Activated naive CD8-positive, alpha-beta T cell treated with anti-CD3 and anti-CD28 coated beads, Interleukin-2, amount 50 U/mL, for 24 hours (primary cell): ENCODE data around the gene ALKAL2.

Experiments used
- ATAC-seq: fragments of 150-1000 bp; cut with Tn5 transposase; one replicate; pipeline ENCODE4 v1.10.0; 2021
- DNase-seq: peaks from one replicate; pipeline ENCODE4 v3.0.0; 2021
- H3K27ac Mint-ChIP-seq: one replicate; pipeline ENCODE4 v1.8.0; 2021; ENCODE audit warnings: mild to moderate bottlenecking, mixed read lengths
- H3K27me3 Mint-ChIP-seq: one replicate; pipeline ENCODE4 v1.8.0; 2021; ENCODE audit warnings: mixed read lengths
- H3K36me3 Mint-ChIP-seq: one replicate; pipeline ENCODE4 v1.8.0; 2021; ENCODE audit warnings: low read depth, mixed read lengths
- H3K4me1 Mint-ChIP-seq: one replicate; pipeline ENCODE4 v1.8.0; 2021; ENCODE audit warnings: mixed read lengths
- H3K4me3 Mint-ChIP-seq: one replicate; pipeline ENCODE4 v1.8.0; 2021; ENCODE audit warnings: mild to moderate bottlenecking, moderate library complexity, mixed read lengths
- H3K9me3 Mint-ChIP-seq: one replicate; pipeline ENCODE4 v1.8.0; 2021; ENCODE audit warnings: mixed read lengths

Gene ALKAL2

DNA sequence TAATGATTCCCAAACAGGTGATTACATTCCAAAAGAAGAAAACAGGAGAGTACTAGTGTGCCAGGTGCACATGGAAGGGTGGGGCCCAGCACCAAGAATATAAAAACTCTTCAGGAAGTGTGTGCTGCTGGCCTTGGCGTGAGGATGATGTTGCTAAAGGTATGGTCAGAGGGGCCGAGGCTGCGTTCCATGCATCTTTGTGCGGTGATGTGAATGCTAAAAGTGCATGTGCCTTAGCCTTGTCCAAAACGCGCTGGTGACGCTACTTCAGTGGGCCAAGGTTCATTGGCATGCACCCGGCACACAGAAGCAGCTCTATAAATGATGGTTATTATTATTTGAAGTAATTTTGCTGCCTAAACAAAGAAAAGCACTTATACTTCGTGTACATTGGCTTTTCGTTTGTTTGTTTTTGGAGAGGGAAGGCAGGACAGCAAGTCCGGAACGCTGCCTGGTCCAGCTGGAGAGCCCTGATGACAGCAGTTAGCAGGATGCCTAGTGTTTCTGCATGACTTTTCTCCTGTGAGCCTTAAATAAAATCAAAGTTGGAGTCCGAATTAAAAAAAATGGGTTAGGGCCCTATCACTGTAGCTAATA lies 2.9 kb downstream of the ALKAL2 start:
- ATAC-seq (no peak), DNase-seq (no peak)
- Mint-ChIP-seq H3K9me3 (no peaks in the 10 kb centered on the region), H3K4me3 (no peak overlapping the region), H3K27me3 (peaks cover 26% of the 10 kb centered on the region), H3K27ac (no peak overlapping the region), H3K36me3 (peaks cover 16% of the 10 kb centered on the region), H3K4me1 (peaks cover 7% of the 10 kb centered on the region)

DNA sequence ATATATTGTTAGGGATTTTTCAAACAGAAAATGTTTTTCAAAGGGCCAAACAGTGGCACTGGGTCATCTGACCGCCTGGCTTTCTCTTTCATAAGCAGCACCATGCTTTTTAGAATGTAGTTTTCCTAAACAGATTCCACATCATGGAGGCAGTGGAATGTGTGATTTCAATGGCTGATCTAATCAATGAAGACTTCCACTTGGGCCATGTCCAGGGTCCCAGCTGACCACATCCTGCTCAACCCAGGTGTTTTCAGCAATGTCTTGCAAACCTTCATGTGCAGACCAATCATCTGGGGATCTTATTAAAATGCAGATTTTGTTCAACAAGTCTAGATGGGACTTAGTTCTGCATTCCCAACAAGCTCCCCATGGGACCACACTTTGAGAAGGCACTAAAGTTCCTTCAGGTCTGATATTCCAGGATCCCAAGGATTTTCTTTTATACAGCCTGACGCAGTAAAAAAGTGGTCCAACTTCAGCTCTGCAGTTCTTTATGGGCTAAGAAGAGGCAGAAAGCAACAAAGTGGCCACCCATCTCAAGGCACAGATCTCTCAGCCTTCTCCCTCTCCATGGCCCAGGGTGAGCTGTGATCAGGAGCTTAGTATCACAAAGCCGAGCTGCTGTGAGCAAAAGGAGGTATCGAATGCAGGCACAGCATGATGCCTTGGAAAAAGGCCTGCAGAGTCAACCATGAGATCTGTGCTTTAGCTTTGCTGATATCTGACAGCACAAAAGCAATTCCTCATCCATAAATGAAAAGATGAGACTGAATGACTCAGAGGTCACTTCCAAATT lies 3.7 kb downstream of the ALKAL2 start:
- no peak overlapping the region for H3K4me3 Mint-ChIP-seq
- H3K9me3 Mint-ChIP-seq: no peaks in the 10 kb centered on the region
- H3K4me1 Mint-ChIP-seq: peaks cover 3% of the 10 kb centered on the region
- peaks cover 20% of the 10 kb centered on the region for H3K36me3 Mint-ChIP-seq
- DNase-seq (no peak), ATAC-seq (no peak)
- no peak overlapping the region for H3K27ac Mint-ChIP-seq
- H3K27me3 Mint-ChIP-seq: peaks cover 21% of the 10 kb centered on the region

DNA sequence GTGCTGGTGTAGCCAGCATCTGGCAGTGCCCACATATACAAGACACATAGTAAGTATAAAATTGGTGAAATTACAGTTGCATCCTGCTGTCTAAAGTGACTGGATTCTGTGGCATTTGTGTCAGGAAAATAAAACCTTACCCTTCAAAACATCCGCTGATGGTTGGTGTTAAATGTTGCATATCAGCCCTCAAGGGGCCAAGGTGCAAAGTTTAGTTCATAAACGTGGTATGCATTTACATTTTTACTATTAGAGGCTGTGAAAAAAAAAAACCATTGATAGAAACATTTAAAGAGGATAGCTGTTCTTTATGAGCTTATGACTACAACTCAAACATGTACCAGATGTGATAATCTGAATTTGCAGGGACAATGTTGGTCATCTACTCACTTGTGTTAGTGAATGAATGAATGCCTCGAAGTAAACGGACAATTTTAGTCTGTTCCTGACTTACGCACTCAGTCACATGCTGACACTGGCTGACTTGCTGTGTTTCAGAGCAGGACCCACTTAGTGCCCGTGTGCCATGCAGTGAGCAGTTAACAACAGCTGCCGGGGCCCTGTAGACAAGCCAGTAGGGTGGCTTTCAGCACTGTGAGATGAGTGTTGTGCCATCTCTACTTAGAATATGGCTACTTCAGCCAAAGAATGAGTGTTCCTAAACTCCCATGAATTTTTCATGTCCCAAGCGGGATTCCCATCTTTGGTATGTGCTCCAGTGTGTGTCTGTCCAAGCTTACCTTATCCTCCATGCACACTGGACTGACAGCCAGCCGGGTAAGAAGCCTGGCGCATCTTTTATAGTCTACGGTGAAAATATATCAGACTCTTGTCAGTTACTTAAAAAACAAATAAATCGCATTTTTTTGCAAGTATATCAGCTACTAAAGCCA lies 5.3 kb downstream of the ALKAL2 start:
- peaks cover 28% of the 10 kb centered on the region for H3K36me3 Mint-ChIP-seq
- DNase-seq (no peak), ATAC-seq (no peak)
- H3K27ac Mint-ChIP-seq: no peak overlapping the region
- no peak overlapping the region for H3K4me3 Mint-ChIP-seq
- H3K9me3 Mint-ChIP-seq: no peaks in the 10 kb centered on the region
- peaks cover 3% of the 10 kb centered on the region for H3K4me1 Mint-ChIP-seq
- H3K27me3 Mint-ChIP-seq: peaks cover 19% of the 10 kb centered on the region

DNA sequence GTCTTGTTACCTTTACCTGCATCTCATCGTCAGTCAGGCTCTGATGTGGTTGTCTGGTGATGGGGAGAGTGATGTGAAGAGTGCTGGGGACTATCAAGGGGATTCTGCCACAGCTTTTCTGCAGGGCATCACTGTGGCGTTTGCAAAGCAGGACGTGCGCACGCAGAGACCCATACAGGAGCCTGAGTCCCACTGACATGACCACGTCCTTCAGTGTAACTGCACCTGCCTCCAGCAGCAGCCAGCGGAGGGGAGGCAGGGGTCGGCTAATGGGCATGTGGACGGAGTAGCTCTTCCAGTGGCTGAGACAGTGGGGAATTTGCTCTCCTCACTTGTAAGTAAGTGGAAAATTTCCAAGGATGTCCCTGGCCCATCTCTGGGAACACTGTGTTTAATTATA lies 6.5 kb downstream of the ALKAL2 start:
- Mint-ChIP-seq H3K4me1 (no peaks in the 10 kb centered on the region), H3K27me3 (peaks cover 9% of the 10 kb centered on the region), H3K9me3 (no peaks in the 10 kb centered on the region), H3K36me3 (peaks cover 39% of the 10 kb centered on the region), H3K27ac (no peak overlapping the region), H3K4me3 (no peak overlapping the region)
- ATAC-seq (no peak), DNase-seq (no peak)

DNA sequence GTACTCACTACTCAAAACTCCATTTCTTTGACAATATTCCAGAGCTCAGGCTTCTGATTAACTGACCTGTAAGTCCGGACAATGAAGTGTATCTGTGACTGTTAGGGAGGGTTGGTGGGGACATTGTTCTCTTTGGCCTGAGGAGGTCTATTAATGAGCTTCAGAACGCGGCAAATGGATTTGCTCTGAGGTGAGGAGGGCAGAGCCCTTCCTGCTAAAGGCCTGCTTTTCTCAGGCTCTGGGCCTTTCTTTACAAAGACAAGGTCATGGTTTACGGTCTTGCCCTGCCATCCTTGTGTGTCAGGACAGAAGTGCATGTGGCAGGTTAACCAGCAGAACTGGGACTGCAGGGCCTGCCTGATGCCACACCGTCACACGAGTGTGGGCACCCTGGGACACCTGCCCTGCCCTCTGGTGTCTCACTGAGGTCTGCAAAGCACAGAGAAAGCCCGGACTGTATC lies 7.2 kb downstream of the ALKAL2 start:
- DNase-seq (no peak), ATAC-seq (no peak)
- Mint-ChIP-seq H3K36me3 (peaks cover 44% of the 10 kb centered on the region), H3K4me3 (no peak overlapping the region), H3K4me1 (no peaks in the 10 kb centered on the region), H3K27me3 (peaks cover 2% of the 10 kb centered on the region), H3K9me3 (no peaks in the 10 kb centered on the region), H3K27ac (no peak overlapping the region)

DNA sequence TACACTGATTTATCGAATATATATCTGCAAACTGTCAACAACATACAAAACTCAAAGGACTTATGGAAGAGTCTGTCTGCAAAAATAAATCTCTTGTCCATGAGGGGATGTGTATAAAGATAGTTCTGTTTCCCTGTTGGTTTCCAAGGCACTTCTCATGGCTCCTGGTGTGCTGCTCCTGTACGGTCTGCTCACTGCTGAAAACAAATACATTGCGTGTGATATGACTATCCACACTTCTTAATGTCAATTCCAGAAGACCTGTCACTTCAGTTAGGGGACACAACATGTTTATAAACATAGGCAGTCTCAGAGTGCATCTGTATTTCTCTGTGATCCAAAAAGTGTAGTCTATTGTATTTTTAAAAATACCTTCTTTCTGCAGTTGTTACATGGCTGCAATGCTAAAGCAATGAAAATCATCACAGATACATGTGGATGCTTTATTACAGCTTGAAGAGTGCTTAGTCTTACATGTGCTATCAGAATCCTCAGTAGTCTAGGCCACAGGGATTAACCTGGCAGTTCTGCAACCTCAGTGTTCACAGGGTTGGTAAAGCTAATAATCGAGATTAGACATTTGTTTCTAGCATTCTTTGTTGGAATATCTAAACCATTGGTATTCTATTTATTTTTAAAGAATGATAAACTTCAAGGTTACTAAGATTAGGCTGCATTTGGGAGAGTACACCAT lies 7.8 kb downstream of the ALKAL2 start:
- Mint-ChIP-seq H3K36me3 (peaks cover 50% of the 10 kb centered on the region), H3K27me3 (no peaks in the 10 kb centered on the region), H3K9me3 (no peaks in the 10 kb centered on the region), H3K4me3 (no peak overlapping the region), H3K27ac (no peak overlapping the region), H3K4me1 (no peaks in the 10 kb centered on the region)
- ATAC-seq (no peak), DNase-seq (no peak)

DNA sequence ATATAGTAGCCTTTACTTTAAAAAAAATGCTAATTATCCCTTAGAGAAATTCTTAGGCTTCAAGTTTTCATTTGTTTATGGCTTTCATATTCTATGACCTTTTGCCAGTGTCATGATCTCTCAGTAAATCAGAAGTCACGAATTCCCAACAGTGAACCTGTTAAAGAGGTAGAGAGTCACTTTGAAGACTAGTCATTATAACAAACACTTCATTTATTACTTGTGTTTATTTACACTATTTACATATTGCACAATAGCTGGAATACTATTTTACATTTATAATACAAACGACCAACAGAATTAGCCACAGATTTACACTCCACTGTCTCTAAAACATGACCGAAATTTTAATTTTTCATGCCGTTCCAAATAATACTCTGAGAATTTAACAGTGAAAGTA lies 8.5 kb downstream of the ALKAL2 start:
- H3K4me3 Mint-ChIP-seq: no peak overlapping the region
- peaks cover 2% of the 10 kb centered on the region for H3K4me1 Mint-ChIP-seq
- H3K27ac Mint-ChIP-seq: no peak overlapping the region
- H3K27me3 Mint-ChIP-seq: no peaks in the 10 kb centered on the region
- ATAC-seq (no peak), DNase-seq (no peak)
- peaks cover 54% of the 10 kb centered on the region for H3K36me3 Mint-ChIP-seq
- H3K9me3 Mint-ChIP-seq: no peaks in the 10 kb centered on the region

DNA sequence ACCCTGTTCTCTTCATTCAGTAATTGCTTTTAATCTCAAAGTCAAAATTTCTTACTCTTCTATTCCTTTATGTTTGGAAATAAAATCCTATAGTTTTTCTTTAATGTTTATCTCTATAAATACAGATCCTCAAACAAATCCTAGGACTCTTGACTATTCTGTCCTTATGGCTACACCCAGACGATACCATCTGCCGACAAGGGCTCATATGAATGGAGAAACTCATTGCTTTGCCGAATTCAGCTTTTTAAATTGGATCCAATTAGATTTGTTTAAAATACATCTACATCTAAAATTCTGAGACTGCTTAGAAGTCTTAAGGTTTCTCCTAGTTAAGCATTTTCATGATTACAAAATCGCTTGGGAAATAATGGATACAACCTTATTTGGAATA lies 9.0 kb downstream of the ALKAL2 start:
- Mint-ChIP-seq H3K36me3 (peaks cover 56% of the 10 kb centered on the region), H3K4me1 (peaks cover 2% of the 10 kb centered on the region), H3K27ac (no peak overlapping the region), H3K4me3 (no peak overlapping the region), H3K27me3 (no peaks in the 10 kb centered on the region), H3K9me3 (no peaks in the 10 kb centered on the region)
- no peak for DNase-seq
- ATAC-seq: no peak

DNA sequence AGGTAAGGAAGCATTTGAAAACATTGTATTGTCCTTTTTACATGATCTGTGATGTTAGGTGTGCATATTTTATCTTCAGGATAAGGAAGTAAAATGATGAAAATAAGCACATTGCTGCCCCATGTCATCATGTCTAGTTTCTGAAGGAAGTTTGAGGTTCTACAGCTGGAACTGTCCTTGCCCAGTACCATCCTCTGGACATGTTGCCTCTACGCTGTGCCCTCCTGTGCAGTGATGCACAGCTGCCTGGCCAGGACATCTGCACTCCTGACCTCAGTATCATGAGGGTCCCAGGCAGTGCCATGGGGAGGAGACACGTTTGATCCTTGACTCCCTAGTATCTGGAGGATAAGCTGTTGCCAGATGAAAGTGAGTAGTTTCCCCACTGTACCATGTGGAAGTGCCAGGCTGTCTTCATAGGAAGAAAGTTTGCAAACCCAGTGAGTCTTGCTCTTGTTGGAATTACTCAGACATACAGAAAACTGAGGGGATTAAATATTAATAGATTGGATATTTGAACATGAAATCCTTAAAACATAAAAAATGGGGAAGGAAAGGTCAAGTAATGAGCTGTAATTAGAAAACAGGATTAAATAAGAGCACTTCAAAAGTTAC lies 9.5 kb downstream of the ALKAL2 start:
- Mint-ChIP-seq H3K9me3 (no peaks in the 10 kb centered on the region), H3K36me3 (peaks cover 56% of the 10 kb centered on the region), H3K4me3 (no peak overlapping the region), H3K27me3 (no peaks in the 10 kb centered on the region), H3K27ac (no peak overlapping the region), H3K4me1 (peaks cover 2% of the 10 kb centered on the region)
- DNase-seq (no peak), ATAC-seq (no peak)

DNA sequence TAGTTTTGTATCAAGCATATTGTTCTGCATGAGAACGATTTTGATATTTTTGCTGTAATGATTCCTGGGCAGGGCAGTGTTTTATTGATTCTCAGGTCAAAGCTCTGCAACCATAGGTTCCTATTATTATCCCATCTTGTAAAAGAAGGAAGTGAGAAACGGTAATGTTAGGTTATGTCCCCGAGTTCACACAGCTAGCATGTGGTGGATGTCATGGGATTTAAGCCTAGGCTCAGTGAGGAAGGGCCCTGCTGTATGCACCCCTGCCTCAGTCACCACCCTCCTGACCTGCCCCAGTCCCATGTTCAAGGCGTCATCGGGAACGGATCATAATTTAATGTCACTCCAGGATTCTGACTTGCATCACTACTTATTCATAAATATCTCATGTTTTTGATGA lies 12.4 kb downstream of the ALKAL2 start:
- DNase-seq (no peak), ATAC-seq (no peak)
- Mint-ChIP-seq H3K9me3 (no peaks in the 10 kb centered on the region), H3K4me1 (peaks cover 15% of the 10 kb centered on the region), H3K27ac (no peak overlapping the region), H3K4me3 (no peak overlapping the region), H3K27me3 (no peaks in the 10 kb centered on the region), H3K36me3 (peaks cover 63% of the 10 kb centered on the region)

DNA sequence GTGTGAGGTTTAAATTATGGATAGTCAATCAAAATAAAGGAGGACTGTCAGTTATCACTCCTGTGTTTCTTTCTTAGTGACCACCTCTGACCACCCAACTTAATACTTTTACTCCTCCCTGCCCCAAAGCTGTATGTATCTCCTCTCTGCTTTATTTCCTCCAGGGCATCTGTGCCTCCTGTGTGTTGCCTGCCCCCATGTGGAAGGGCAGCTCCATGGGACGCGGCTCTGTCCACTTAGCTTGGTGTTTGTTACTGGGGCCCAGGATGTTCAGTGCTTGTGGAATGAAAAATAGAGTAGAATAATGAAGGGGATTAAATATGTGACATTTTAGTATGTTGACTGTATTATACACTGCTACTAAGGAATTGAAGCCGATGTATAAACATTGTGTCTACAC lies 13.4 kb downstream of the ALKAL2 start:
- Mint-ChIP-seq H3K27me3 (no peaks in the 10 kb centered on the region), H3K4me1 (peaks cover 23% of the 10 kb centered on the region), H3K9me3 (no peaks in the 10 kb centered on the region), H3K4me3 (no peak overlapping the region), H3K27ac (no peak overlapping the region), H3K36me3 (peaks cover 64% of the 10 kb centered on the region)
- DNase-seq: no peak
- no peak for ATAC-seq

DNA sequence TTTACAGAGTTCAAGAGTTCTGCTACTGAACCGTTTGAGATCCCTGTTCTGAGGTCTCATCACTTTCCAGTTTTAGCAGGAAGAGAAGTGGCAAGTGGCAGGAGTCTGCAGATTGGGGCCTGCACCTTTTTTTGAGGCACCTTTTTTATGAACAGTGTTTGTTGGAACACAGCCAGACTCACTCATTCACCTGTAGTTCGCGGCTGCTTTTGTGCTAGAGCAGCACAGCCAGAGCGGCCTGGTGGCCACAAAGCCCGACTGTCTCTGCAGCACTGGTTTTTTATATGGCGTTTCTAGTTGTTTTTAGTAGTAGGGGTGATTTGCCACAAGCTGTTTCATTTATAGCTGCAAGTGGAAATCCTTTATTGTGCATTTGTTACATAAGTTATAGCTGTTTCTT lies 14.6 kb downstream of the ALKAL2 start:
- no peaks in the 10 kb centered on the region for H3K27me3 Mint-ChIP-seq
- no peak overlapping the region for H3K27ac Mint-ChIP-seq
- H3K36me3 Mint-ChIP-seq: peaks cover 59% of the 10 kb centered on the region
- H3K4me3 Mint-ChIP-seq: no peak overlapping the region
- H3K4me1 Mint-ChIP-seq: peaks cover 30% of the 10 kb centered on the region
- H3K9me3 Mint-ChIP-seq: no peaks in the 10 kb centered on the region
- no peak for ATAC-seq
- DNase-seq: no peak

DNA sequence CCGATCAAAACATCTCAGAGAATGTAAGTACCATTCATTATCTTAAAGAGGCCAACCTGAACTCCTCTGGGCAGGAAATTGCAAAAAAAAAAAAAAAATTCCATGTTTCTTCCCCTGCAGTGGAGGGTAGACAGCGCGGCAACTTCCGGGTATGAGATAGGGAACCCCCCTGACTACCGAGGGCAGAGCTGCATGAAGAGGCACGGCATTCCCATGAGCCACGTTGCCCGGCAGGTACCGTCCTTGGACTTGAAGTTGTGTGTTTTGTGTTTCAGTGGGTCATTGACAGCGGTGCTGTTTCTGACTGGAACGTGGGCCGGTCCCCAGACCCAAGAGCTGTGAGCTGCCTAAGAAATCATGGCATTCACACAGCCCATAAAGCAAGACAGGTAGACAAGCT lies 16.0 kb downstream of the ALKAL2 start:
- DNase-seq (no peak), ATAC-seq (no peak)
- Mint-ChIP-seq H3K27ac (no peak overlapping the region), H3K27me3 (no peaks in the 10 kb centered on the region), H3K4me1 (peaks cover 44% of the 10 kb centered on the region), H3K9me3 (no peaks in the 10 kb centered on the region), H3K36me3 (peaks cover 51% of the 10 kb centered on the region), H3K4me3 (no peak overlapping the region)

DNA sequence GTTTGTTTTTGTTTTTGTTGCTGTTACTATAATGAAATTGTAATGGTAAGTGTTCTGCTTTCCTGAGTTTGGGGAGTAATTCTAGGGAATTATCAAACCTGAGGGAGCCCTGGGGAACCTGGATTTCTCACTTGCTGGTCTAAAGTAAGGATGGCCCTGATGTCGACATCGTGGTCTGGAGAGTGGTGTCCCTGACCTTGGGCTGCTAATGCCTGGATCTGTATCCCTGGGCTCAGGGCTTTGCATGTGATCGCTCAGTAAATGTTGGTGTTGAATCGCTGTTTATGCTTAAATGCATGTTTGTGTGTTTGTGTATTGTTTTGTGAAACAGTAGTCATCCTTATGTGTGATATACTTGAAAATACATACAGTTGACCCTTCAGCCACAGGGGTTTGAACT lies 17.0 kb downstream of the ALKAL2 start:
- no peak overlapping the region for H3K4me3 Mint-ChIP-seq
- no peaks in the 10 kb centered on the region for H3K27me3 Mint-ChIP-seq
- H3K36me3 Mint-ChIP-seq: peaks cover 49% of the 10 kb centered on the region
- no peak for DNase-seq
- ATAC-seq: no peak
- no peaks in the 10 kb centered on the region for H3K9me3 Mint-ChIP-seq
- H3K4me1 Mint-ChIP-seq: peaks cover 54% of the 10 kb centered on the region
- no peak overlapping the region for H3K27ac Mint-ChIP-seq
